NCI-H2227 treated with DMSO at 0.1 percent for 48 hours (cell line): ENCODE measurements around the gene MLKL.
"Not testable (repeated sequence)": the region's sequence is repeated elsewhere in the genome, so short reads cannot be mapped to it uniquely, and the experiment has no call there.

Experiments used
- DNase-seq: peaks from one replicate; lab custom pipeline; 2025; lab: John Stamatoyannopoulos, UW

MLKL gene

DNA sequence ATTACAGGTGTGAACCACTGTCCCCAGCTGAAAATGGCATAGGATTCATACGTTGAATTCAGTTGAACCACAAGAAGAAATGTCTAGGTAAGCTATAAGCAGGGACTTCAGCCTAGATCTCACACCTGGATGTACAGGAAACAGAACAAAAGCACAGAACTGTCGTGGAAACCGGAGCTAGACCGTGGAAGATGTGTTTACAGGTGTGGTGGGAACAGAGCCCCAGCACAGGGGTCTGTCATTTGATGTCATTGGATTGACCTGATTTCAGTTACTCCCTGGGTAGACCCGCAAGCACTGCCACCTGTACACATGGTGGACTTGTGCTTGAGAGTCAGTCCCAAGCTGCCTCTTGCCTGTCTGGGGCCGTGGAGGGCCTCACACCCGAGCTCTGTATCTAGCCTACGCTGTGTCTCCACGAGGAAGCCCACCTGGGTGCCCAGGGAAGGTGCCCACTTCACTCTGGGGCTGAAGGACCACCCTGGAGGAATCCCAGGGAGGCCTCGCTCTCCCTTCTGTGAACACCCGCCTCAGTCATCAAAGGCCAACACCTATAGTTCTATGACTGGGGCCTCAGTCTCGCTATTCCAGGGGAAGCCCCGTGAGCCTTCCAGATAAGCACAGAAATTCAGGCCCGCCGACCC lies 32.2 kb upstream of the MLKL start:
- DNase-seq: no peak

- DNase-seq: no peak
Observed at GRCh38 chr16:74731853-74732477, 31.3 kb upstream of the MLKL start.

DNA sequence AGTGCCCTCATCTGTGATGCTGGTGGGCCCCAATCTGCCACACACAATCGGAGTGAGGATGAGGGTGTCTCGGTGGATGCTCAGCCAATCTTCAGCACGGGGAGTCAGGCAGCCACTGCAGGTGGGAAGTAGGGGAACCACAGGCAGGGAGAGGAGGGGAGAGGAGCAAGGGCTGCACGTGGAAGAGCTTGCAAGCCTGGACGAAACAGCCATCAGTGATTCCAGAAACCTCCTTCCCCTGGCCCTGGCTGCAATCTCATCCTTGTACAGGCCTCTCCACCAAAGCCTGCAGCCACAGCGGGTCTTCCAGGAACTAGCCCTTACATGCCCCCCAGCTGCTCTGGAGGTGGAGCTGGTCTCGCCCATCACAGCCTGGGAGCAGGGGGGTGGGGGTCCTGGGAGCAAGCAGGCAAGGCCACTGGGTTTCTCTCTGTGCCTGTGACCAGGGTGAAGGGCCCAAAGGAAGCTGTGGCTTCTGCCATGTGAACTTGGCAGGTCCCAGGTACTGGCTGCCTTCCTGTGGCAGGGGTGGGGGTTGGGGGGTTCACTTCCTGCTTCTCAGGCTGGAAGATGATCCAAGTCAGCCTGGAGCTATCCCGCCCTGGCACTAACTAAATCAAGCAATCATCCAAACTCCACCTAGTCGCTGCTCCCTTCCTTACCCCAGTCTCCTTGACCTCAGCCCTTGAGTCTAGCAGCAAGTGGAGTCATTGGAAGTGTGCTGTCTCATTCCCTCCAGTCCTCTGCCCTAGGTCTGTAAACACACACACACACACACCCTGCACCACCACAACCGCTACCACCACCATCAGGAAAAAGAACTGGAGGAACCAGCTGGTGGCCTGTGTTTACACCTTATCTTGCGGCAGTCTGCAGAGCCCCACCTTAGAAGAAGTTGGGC lies 29.4 kb upstream of the MLKL start:
- no peak for DNase-seq

DNA sequence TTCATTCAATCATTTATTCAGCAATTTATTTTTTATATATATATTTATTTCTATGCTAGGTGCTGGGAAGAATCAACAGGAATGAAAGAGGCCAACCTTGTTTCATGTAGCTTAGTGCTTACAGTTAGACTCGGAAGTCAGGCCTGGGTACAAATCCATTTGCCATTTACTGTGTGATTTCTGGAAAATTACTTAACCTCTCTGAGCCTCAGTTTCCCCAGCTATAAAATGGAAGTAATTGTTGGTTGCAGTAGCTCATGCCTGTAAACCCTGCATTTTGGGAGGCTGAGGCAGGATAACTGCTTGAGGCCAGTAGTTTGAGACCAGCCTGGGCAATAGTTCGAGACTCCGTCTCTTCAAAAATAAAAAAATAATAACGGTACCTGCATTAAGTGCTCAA lies 27.2 kb upstream of the MLKL start:
- DNase-seq: no peak

- DNase-seq: no peak
Observed at GRCh38 chr16:74726716-74727115, 26.1 kb upstream of the MLKL start.

DNA sequence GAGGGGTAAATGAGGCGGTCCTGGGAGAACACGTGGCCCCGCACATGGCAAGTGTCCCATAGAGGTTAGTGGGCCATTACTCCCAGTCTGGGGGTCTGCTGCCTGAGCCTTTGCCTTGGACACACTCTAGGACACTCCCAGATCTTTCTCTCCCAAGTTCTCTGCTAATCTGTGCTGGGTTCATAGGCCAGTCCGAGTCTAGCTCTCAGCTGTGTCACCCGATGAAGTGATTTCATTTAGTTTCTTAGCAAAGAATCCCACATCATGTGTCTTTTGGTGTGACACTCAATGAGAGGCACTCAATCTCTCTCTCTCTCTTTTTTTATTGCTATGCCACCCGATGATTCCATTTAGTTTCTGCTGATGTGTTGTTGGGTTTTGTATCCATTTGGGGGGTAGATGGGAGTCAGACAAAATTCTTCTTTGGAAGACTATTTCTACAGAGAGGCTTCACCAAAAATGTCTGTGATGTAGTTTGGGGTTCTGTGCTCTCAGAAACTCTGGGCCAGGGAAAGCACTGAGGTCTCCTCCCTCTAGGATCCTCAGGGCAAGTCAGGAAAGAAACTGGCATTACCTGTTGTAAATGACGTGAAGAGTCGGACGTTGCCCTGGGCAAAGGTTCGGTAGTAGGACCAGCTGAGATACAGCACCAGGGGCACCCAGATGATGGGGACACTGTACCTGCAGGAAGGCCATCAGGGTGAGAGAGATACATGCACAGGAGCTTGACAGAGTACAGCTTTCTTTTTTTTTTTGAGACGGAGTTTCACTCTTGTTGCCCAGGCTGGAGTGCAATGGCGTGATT lies 25.2 kb upstream of the MLKL start:
- DNase-seq: no peak

GRCh38 chr16:74724820-74725549 lies 24.3 kb upstream of the MLKL start:
- DNase-seq: no peak

- DNase-seq: no peak
Observed at GRCh38 chr16:74723256-74723655, 22.6 kb upstream of the MLKL start.

DNA sequence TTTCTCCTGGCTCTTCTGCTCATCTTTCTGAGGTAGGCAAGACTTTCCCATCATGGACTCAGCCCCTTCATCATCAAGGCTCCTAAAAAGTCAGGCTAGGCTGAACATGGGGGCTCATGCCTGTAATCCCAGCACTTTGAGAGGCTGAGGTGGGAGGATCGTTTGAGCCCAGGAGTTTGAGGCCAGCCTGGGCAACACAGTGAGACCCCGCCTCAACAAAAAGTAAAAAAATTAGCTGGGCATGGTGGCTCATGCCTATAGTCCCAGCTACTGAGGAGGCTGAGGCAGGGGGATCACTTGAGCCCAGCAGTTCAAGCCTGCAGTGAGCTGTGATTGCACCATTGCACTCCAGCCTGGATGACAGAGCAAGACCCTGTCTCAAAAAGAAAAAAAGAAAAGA lies 21.5 kb upstream of the MLKL start:
- DNase-seq: not testable (repeated sequence)

DNA sequence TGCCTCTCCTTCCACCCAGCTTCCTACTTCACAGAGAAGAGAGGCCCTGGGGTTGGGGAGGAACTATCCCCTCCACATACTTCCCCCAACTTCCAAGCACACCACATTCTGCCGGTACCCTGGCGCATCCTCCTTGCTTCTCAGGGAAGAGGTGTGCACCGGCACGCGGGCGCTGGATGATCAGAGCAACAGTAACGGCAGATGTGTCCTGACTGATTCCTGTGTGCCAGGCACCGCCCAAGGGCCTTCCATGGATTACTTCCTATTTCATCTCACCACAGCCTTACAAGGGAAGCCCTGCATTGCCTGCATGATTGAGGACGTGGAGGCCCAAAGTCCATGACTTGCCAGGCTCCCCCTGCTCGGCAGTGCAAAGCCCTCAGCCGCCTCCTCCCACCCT lies 21.1 kb upstream of the MLKL start:
- DNase-seq: no peak

DNA sequence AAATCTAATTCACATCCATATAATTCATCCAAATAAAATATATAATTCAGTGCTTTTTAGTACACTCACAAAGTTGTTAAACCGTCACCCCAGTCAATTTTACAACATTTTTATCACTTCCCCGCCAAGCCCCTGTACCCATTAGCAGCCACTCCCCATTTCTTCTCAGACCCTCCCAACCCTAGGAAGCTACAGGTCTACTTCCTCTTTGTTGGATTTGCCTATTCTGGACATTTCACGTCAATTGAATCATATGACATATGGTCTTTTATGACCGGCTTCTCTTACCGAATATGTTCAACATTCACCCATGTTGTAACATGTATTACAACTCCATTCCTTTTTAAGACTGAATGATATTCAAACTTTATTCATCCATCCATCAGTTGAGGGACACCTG lies 19.9 kb upstream of the MLKL start:
- no peak for DNase-seq

DNA sequence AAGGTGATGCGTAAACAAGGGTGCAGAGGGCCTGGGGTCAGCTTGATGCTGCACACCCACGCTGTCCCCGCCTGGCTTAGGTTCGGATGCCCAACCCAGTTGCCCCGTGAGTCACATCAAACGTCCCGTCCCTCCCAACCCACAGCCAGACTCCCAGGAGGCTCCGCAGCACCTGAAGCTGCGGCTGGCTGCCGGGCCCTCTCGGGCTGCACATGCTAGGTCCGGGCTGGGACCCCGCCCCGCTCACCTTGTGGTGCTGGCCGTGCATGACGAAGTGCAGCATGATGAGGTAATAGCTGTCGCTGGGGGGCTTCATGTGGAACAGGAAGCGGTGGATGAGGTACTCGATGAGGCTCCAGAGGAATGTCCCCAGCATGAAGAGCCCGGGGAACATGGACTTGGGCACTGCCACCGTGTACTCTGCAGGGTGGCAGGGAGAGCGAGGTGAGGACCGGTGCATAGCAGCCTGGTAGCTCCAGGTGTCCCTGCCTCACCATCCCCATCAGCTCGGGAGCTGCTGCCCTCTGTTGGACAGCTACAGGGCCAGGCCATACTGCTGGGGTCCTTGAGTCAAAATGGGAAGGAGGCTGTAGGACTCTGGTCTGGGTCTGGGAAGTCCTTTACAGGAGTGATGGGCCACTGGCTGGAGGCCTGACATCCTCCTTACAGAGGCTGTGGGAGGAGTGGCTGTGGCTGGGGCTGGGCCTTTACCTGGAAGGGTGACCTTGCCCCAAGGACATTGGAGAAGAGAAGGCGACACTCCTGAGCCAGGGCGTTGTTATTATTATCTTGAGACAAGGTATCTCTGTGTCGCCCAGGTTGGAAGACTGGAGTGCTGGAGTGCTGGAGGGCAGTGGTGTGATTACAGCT lies 18.3 kb upstream of the MLKL start:
- no peak for DNase-seq

DNA sequence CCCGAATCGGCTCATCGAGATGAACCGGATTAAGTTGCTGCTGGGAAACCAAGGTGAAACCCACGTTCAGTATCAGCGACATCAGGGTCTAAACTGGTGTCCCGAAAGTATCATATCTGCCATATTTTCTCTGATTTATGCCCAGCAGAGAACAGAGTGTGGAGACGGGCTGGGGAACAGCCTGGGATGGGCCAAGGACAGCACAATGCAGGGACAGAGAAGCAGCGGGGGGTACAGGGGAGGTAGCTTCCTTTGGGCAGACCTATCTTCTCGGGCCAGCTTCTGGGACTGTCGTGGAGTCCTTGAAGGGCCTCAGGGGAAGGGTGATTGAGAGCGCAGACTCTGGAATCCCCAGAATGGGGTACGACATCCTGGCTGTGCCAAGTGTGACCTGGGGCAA lies 17.5 kb upstream of the MLKL start:
- DNase-seq: no peak

DNA sequence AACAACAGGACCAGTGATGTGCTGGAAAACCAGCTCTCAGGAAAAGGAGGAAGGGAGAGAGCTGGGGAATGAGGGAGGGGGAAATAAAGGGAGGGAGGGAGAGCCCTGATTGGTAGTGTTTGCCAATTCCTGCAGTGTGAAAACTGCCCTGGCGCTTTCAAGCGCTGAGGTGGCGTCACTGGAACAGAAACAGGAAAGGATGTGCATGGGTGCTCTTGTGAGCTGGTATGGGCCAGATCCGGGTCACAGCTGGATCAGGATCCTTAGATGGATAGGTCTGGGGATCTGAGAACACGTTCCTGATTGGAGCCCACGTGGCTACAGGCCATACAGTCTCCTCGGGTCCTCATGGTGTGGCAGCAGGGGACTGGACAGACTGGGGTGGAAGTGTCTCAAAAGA lies 16.7 kb upstream of the MLKL start:
- no peak for DNase-seq

GRCh38 chr16:74716355-74716754 lies 15.7 kb upstream of the MLKL start:
- no peak for DNase-seq

- DNase-seq: no peak
Observed at GRCh38 chr16:74713876-74714275, 13.2 kb upstream of the MLKL start.

DNA sequence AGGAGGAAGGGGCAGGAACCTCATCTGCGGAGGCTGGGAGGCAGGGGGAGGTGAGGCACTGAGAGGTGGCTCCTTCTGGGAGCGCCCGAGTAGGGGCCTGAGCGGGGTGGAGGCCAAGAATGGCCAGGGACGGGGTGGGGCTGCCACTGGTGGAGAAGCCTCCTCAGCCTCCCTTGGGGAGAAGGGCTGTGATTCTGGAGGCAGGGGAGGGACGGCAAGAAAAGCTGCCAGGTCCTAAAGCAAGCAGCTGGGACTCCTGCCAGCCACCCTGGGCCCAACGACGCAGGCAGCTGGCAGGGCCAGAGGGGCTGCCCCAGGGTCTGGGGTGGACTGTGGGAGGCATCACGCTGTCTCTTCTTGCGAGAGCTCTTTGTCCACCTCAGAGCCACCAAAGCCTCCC lies 12.7 kb upstream of the MLKL start:
- no peak for DNase-seq

DNA sequence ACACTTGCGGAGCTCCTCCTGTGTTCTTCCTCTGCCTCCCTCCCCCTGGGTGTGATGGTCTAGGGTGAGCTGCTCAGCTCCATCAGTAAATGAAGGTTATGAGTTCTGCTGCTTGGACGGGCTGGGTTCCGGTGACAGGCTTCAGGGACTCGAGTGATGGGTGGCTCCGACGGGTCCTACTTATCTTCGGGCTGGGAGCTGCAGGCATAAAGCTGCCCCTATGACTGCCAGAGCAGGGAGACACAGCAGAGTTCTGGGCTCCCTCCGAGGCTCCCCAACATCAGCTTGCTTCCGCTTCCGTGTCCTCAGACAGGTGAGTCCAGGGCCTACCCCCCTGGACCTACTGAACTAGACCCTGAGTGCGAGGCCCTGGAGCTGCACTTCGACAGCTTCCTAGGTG lies 11.3 kb upstream of the MLKL start:
- no peak for DNase-seq

GRCh38 chr16:74710401-74710800 lies 9.7 kb upstream of the MLKL start:
- DNase-seq: no peak

DNA sequence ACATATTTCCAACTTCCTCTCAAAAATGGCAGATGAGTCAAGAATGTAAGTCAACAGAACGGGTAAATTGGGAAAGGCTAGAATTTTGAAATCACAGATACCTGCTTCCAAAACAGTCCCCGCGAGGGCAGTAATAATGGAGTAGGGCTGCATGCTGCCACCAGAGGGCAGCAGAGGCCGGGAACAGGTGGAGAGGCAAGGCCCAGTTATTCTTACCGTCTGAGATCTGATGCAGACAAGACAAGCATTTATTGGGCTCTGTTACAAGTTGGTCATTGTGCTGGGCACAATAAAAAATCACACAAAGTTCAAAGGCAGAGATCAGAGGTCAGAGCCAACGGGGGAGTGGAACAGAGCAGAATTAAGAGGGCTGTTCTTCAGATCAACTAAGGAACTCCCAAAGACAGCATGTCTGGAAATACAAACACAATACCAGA lies 8.8 kb upstream of the MLKL start:
- DNase-seq: peak; percentile 62

GRCh38 chr16:74700116-74700437 lies 585 bp downstream of the MLKL start:
- no peak for DNase-seq
